Keratinocyte (primary cell): ENCODE data around the gene RPS8. TPM values are rescaled to one million over a fixed set of nuclear protein-coding genes. Genes with fewer than 3 reads are reported as not detected.
A peak's percentile ranks its signal among the peaks of the same experiment; 100 is the strongest.

Experiments
- DNase-seq: peaks from one replicate; pipeline ENCODE4 v3.0.0-alpha.2; 2011; ENCODE audit warnings: low read depth, missing footprints, low spot score
- FAIRE-seq: peaks from 2 replicates; lab custom pipeline; 2011; peaks lifted over from hg19 to GRCh38; lab: Jason Lieb, UNC
- H2AFZ ChIP-seq: 2 replicates; pipeline ENCODE4 v1.6.0; 2012; ENCODE audit warnings: low read length, control low read depth, inconsistent platforms; ENCODE audit not compliant: control insufficient read depth
- H3K27ac ChIP-seq: 2 replicates; pipeline ENCODE4 v1.5.1; 2011; ENCODE audit warnings: low read length; ENCODE audit not compliant: control insufficient read depth, insufficient read depth
- H3K27me3 ChIP-seq: 3 replicates; pipeline ENCODE4 v1.6.0; 2011; ENCODE audit warnings: low read length; ENCODE audit not compliant: control insufficient read depth, insufficient read depth; ENCODE audit errors: extremely low read depth
- H3K36me3 ChIP-seq, 2 experiments: 2 replicates in 1 of 2; 3 replicates in 1 of 2; pipeline ENCODE4 v1.5.1; 2011; ENCODE audit warnings: low read length in 2 of 2, mild to moderate bottlenecking in 1 of 2; ENCODE audit not compliant: control insufficient read depth in 2 of 2, insufficient read depth in 2 of 2; ENCODE audit errors: extremely low read depth in 1 of 2
- H3K4me1 ChIP-seq: 3 replicates; pipeline ENCODE4 v1.5.1; 2011; ENCODE audit warnings: low read length; ENCODE audit not compliant: control insufficient read depth, insufficient read depth; ENCODE audit errors: extremely low read depth
- H3K4me2 ChIP-seq: 3 replicates; pipeline ENCODE4 v1.6.0; 2011; ENCODE audit warnings: low read depth, low read length; ENCODE audit not compliant: control insufficient read depth, insufficient read depth; ENCODE audit errors: extremely low read depth
- H3K4me3 ChIP-seq, 3 experiments: fragments of 200-600 bp in 1 of 3; sonication (generic) in 1 of 3; 2 replicates in 2 of 3; 3 replicates in 1 of 3; pipeline ENCODE4 v1.5.1; 2011 to 2016; ENCODE audit warnings: low read length in 3 of 3, mild to moderate bottlenecking in 3 of 3, control low read depth in 2 of 3, inconsistent platforms in 1 of 3, low read depth in 1 of 3, mixed read lengths in 1 of 3, mixed run types in 1 of 3, moderate library complexity in 1 of 3; ENCODE audit not compliant: control insufficient read depth in 2 of 3, insufficient read depth in 2 of 3; ENCODE audit errors: extremely low read depth in 1 of 3
- H3K79me2 ChIP-seq: 2 replicates; pipeline ENCODE4 v1.6.0; 2012; ENCODE audit warnings: low read length; ENCODE audit not compliant: control insufficient read depth, insufficient read depth
- H3K9ac ChIP-seq: 3 replicates; pipeline ENCODE4 v1.6.0; 2011; ENCODE audit warnings: low read length; ENCODE audit not compliant: control insufficient read depth, insufficient read depth; ENCODE audit errors: extremely low read depth
- H3K9me1 ChIP-seq: 3 replicates; pipeline ENCODE4 v1.6.0; 2011; ENCODE audit warnings: low read length; ENCODE audit not compliant: control insufficient read depth, insufficient read depth; ENCODE audit errors: extremely low read depth
- H3K9me3 ChIP-seq: 2 replicates; pipeline ENCODE4 v1.5.1; 2012; ENCODE audit warnings: low read depth, low read length; ENCODE audit not compliant: control insufficient read depth
- H4K20me1 ChIP-seq: 3 replicates; pipeline ENCODE4 v1.6.0; 2011; ENCODE audit warnings: low read length; ENCODE audit not compliant: control insufficient read depth, insufficient read depth; ENCODE audit errors: extremely low read depth
- CTCF ChIP-seq, 3 experiments: IDR thresholded peaks in 1 of 3; conservative IDR thresholded peaks in 1 of 3; optimal IDR thresholded peaks in 1 of 3; 2 replicates in 2 of 3; 3 replicates in 1 of 3; pipeline versions ENCODE3 to v1.5.1; 2011; ENCODE audit warnings: low read length in 3 of 3, mild to moderate bottlenecking in 3 of 3, moderate library complexity in 2 of 3, control low read depth in 1 of 3, inconsistent platforms in 1 of 3; ENCODE audit not compliant: insufficient read depth in 2 of 3; ENCODE audit errors: extremely low read depth in 1 of 3
- EZH2 ChIP-seq: IDR thresholded peaks from one replicate; pipeline ENCODE4 v1.6.1; 2012; ENCODE audit warnings: inconsistent platforms, mild to moderate bottlenecking, low read length, moderate library complexity
- dilution Hi-C: fragments of 300-500 bp; cut with MboI; formaldehyde crosslinking; loops from one replicate; pipeline ENCODE4 v1.7.0; 2020; ENCODE audit warnings: low sequenced_read_pairs; ENCODE audit not compliant: extremely low pct_ligation_motif_present
- polyA plus RNA-seq, 5 experiments: library from polyadenylated mRNA; depleted of rRNA in 3 of 5; stranded (reverse) in 3 of 5; stranded (forward) in 1 of 5; unstranded in 1 of 5; fragments of >200 nt; gene quantifications; 1 replicate in 1 of 5; 2 replicates in 3 of 5; 3 replicates in 1 of 5; pipeline versions ENCODE4 v1.2.1 to v1.2.3, GENCODE V29; 2011 to 2012; ENCODE audit warnings: missing spikeins in 2 of 5, low read depth in 1 of 5, low replicate concordance in 1 of 5

The RPS8 gene
- polyA plus RNA-seq, 1 donor (not counting 4 experiments of a cell fraction or from before 2014, with no cell fraction given) = 2,149 TPM

- H3K27ac ChIP-seq = peak overlapping the region; percentile 100
- H3K27me3 ChIP-seq = no peaks in the 10 kb centered on the region
- peak overlapping the region; percentile 98 for H3K9ac ChIP-seq
- no peaks in the 10 kb centered on the region for H3K9me3 ChIP-seq
- H3K36me3 ChIP-seq = no peaks in the 10 kb centered on the region
- no peaks in the 10 kb centered on the region for H3K79me2 ChIP-seq
- H3K9me1 ChIP-seq = no peaks in the 10 kb centered on the region
- DNase-seq (no peak), FAIRE-seq (no peak)
- H4K20me1 ChIP-seq = no peaks in the 10 kb centered on the region
- TF ChIP-seq EZH2 (peak; percentile 7), CTCF (optimal IDR thresholded peaks at IDR 0.05 in 1 of 3, IDR thresholded peaks at IDR 0.05 in 1 of 3, conservative IDR thresholded peaks at IDR 0.05 in 1 of 3; ENCODE audit: extremely low read depth in 1 of 3, insufficient read depth in 2 of 3, low read length in 3 of 3) (no peak)
- dilution Hi-C loops = no loop called here
- H3K4me3 ChIP-seq = peak overlapping the region; percentile 11 to 83 (median 20)
- H2AFZ ChIP-seq = peak overlapping the region; percentile 97
- H3K4me1 ChIP-seq = peaks cover 25% of the 10 kb centered on the region
- peak overlapping the region; percentile 90 for H3K4me2 ChIP-seq
These were observed 45.2 kb downstream of the RPS8 start for GRCh38 chr1:44820328-44821239.

- Histone ChIP-seq H3K4me1 (peaks cover 21% of the 10 kb centered on the region), H3K9ac (no peak overlapping the region), H3K79me2 (no peaks in the 10 kb centered on the region), H2AFZ (no peak overlapping the region), H3K9me1 (no peaks in the 10 kb centered on the region), H3K27me3 (no peaks in the 10 kb centered on the region), H3K9me3 (no peaks in the 10 kb centered on the region), H3K27ac (no peak overlapping the region), H4K20me1 (no peaks in the 10 kb centered on the region), H3K4me3 (no peak overlapping the region), H3K36me3 (no peaks in the 10 kb centered on the region), H3K4me2 (no peak overlapping the region)
- FAIRE-seq = no peak
- no peak for TF ChIP-seq CTCF (optimal IDR thresholded peaks at IDR 0.05 in 1 of 3, IDR thresholded peaks at IDR 0.05 in 1 of 3, conservative IDR thresholded peaks at IDR 0.05 in 1 of 3; ENCODE audit: extremely low read depth in 1 of 3, insufficient read depth in 2 of 3, low read length in 3 of 3)
- no peak for TF ChIP-seq EZH2
- no peak for DNase-seq
- dilution Hi-C loops = no loop called here
These were observed 45.9 kb downstream of the RPS8 start for GRCh38 chr1:44821240-44821715.
